ENCODE results near the gene CSTA. TPM values are rescaled to one million over a fixed set of nuclear protein-coding genes. Genes with fewer than 3 reads are reported as not detected.

CSTA gene
- polyA plus RNA-seq, 3 donors = 211 to 582 (median 515) TPM

GRCh38 chr3:122294359-122294758 lies 30.7 kb upstream of the CSTA start:
- TF ChIP-seq CTCF (IDR thresholded peaks at IDR 0.05) = no peak
- peaks cover 29 to 48% of the 10 kb centered on the region in 2 donors for H3K4me1 ChIP-seq (ENCODE audit: control insufficient read depth in 1 of 2, insufficient read depth in 2 of 2, low read length in 2 of 2)
- H3K4me3 ChIP-seq (replicated peaks in 1 of 3; ENCODE audit: low read depth in 2 of 3, low read length in 3 of 3) = peak overlapping the region in 1 of 3 experiments; percentile 55
- H3K9me3 ChIP-seq (replicated peaks in 1 of 2; ENCODE audit: control insufficient read depth in 1 of 2, insufficient read depth in 1 of 2, low read length in 2 of 2) = no peaks in the 10 kb centered on the region
- H2AFZ ChIP-seq (ENCODE audit: insufficient read depth, low read depth, low read length, poor library complexity, severe bottlenecking) = peak overlapping the region; percentile 37
- H3K36me3 Mint-ChIP-seq = no peaks in the 10 kb centered on the region
- peak overlapping the region; percentile 59 to 87 for H3K27ac ChIP-seq (ENCODE audit: low read depth in 1 of 2, low read length in 2 of 2)
- H3K27me3 Mint-ChIP-seq (ENCODE audit: low read depth in 3 of 3) = no peaks in the 10 kb centered on the region
- peaks cover 24% of the 10 kb centered on the region for H3K4me1 Mint-ChIP-seq
- no peaks in the 10 kb centered on the region for H3K36me3 ChIP-seq (replicated peaks in 1 of 2; ENCODE audit: control insufficient read depth in 1 of 2, insufficient read depth in 2 of 2, low read length in 2 of 2)
- H4K20me1 ChIP-seq (ENCODE audit: insufficient read depth, low read length) = no peaks in the 10 kb centered on the region
- intact Hi-C loops (cut with micrococcal nuclease) = loop anchor here in 1 of 2 donors (10.0 kb wide), 1 partner anchor 60 kb away; no protein-coding TSS in a partner anchor
- H3K9ac ChIP-seq (ENCODE audit: insufficient read depth, low read length, poor library complexity, severe bottlenecking) = no peak overlapping the region
- H3K27ac Mint-ChIP-seq = no peak overlapping the region
- H3K79me2 ChIP-seq (ENCODE audit: insufficient read depth, low read length) = no peaks in the 10 kb centered on the region
- no peaks in the 10 kb centered on the region for H3K9me3 Mint-ChIP-seq
- peak overlapping the region; percentile 59 for H3K4me2 ChIP-seq (replicated peaks; ENCODE audit: extremely low read depth, low read length, poor library complexity, severe bottlenecking)
- DNase-seq = no peak
- WGBS (ENCODE audit: insufficient coverage) = 90% methylated on average over 4 of the region's 6 CpGs
- no peaks in the 10 kb centered on the region for H3K27me3 ChIP-seq (ENCODE audit: control insufficient read depth in 2 of 2, insufficient read depth in 2 of 2, low read length in 2 of 2)
- H3K4me3 Mint-ChIP-seq = no peak overlapping the region

GRCh38 chr3:122295266-122296062 lies 29.6 kb upstream of the CSTA start:
- Histone ChIP-seq H3K9ac (ENCODE audit: insufficient read depth, low read length, poor library complexity, severe bottlenecking) (no peak overlapping the region), H3K9me3 (replicated peaks in 1 of 2; ENCODE audit: control insufficient read depth in 1 of 2, insufficient read depth in 1 of 2, low read length in 2 of 2) (no peaks in the 10 kb centered on the region), H3K79me2 (ENCODE audit: insufficient read depth, low read length) (no peaks in the 10 kb centered on the region), H3K4me1 (ENCODE audit: control insufficient read depth in 1 of 2, insufficient read depth in 2 of 2, low read length in 2 of 2) (peaks cover 31 to 50% of the 10 kb centered on the region in 2 donors), H3K36me3 (replicated peaks in 1 of 2; ENCODE audit: control insufficient read depth in 1 of 2, insufficient read depth in 2 of 2, low read length in 2 of 2) (no peaks in the 10 kb centered on the region), H3K27me3 (ENCODE audit: control insufficient read depth in 2 of 2, insufficient read depth in 2 of 2, low read length in 2 of 2) (no peaks in the 10 kb centered on the region), H4K20me1 (ENCODE audit: insufficient read depth, low read length) (no peaks in the 10 kb centered on the region), H3K4me3 (replicated peaks in 1 of 3; ENCODE audit: low read depth in 2 of 3, low read length in 3 of 3) (peak overlapping the region in 2 of 3 experiments; percentile 27 to 55), H2AFZ (ENCODE audit: insufficient read depth, low read depth, low read length, poor library complexity, severe bottlenecking) (peak overlapping the region; percentile 51), H3K4me2 (replicated peaks; ENCODE audit: extremely low read depth, low read length, poor library complexity, severe bottlenecking) (peak overlapping the region; percentile 59), H3K27ac (ENCODE audit: low read depth in 1 of 2, low read length in 2 of 2) (peak overlapping the region; percentile 59 to 87)
- H3K9me3 Mint-ChIP-seq = no peaks in the 10 kb centered on the region
- TF ChIP-seq CTCF (IDR thresholded peaks at IDR 0.05) = no peak
- H3K27me3 Mint-ChIP-seq (ENCODE audit: low read depth in 3 of 3) = no peaks in the 10 kb centered on the region
- whole genome bisulfite sequencing (ENCODE audit: insufficient coverage) = 10% methylated on average over 2 of the region's 5 CpGs
- H3K4me1 Mint-ChIP-seq = peaks cover 23% of the 10 kb centered on the region
- intact Hi-C loops (cut with micrococcal nuclease) = loop anchor here (5.0 to 10.0 kb wide), 4 partner anchors 61 to 748 kb away; partner anchors contain the start of gene POLQ (in 1 of the 2)
- H3K27ac Mint-ChIP-seq = no peak overlapping the region
- peak; percentile 61 to 78 (median 73) for DNase-seq
- no peaks in the 10 kb centered on the region for H3K36me3 Mint-ChIP-seq
- no peak overlapping the region for H3K4me3 Mint-ChIP-seq

Data from CD14-positive monocyte (primary cell).